Measurements from ENCODE around the gene PFKFB3.

PFKFB3 gene

DNA sequence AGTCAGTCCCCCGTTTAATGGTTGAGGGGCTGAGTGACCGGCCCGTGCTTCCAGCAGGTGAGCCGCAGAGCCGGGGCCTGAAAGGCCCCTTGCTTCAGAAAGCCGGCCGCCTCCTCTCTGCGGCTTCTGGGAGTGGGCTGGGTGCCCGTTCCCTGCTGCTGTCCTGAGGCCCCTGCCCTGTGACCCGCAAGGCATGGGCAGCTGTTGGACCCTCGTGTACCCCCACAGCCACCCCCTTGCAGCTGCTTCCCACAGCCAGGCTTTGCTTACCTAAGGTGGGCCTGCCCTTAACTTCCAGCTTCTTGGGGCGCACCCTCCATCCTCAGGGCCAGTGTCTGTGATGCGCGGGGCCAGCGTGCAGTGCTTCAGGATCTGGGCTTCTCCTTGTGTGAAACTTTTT is 26.6 kb downstream of the PFKFB3 start:
- H3K27ac ChIP-seq: peak overlapping the region; percentile 83
- TF ChIP-seq, protein P1, sequence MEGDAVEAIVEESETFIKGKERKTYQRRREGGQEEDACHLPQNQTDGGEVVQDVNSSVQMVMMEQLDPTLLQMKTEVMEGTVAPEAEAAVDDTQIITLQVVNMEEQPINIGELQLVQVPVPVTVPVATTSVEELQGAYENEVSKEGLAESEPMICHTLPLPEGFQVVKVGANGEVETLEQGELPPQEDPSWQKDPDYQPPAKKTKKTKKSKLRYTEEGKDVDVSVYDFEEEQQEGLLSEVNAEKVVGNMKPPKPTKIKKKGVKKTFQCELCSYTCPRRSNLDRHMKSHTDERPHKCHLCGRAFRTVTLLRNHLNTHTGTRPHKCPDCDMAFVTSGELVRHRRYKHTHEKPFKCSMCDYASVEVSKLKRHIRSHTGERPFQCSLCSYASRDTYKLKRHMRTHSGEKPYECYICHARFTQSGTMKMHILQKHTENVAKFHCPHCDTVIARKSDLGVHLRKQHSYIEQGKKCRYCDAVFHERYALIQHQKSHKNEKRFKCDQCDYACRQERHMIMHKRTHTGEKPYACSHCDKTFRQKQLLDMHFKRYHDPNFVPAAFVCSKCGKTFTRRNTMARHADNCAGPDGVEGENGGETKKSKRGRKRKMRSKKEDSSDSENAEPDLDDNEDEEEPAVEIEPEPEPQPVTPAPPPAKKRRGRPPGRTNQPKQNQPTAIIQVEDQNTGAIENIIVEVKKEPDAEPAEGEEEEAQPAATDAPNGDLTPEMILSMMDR (conservative IDR thresholded peaks at IDR 0.05): no peak

DNA sequence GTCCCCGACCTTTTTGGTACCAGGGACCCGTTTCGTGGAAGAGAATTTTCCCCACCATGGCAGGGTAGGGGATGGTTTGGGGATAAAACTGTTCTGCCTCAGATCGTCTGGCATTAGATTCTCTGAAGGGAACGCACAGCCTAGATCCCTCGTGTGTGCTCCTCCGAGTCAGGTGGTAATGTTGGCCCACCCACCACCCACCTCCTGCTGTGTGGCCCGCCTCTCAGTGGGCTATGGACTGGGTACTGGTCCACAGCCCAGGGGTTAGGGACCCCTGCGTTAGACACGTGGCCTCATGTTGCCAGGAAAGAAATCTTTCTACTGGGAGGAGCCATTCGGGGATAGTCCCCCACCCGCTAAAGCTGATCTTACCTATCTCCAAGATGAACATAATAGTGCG is 27.0 kb downstream of the PFKFB3 start:
- TF ChIP-seq, protein P1 (conservative IDR thresholded peaks at IDR 0.05): no peak
- peak overlapping the region; percentile 83; the same call in 1 of the 2 replicates for H3K27ac ChIP-seq

DNA sequence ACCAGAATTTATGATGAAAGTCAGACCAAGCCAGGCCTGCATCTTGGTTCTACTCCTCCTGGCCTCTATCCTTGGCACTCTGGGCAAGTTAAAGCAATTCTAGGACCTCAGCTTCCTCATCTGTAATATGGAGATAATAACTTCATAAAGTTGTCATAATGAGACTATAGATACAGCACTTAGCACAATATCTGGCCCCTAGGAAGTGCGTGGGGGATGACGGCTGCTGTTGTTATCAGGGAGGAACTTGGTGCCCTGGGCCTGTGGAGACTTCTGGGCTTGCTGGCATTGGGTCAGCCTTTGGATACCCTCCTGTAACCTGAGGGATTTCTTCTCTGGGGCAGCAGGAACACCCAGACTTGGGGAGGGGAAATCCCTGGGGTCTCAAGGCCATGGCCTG is 27.6 kb downstream of the PFKFB3 start:
- TF ChIP-seq, protein P1 (conservative IDR thresholded peaks at IDR 0.05): no peak
- no peak overlapping the region for H3K27ac ChIP-seq

DNA sequence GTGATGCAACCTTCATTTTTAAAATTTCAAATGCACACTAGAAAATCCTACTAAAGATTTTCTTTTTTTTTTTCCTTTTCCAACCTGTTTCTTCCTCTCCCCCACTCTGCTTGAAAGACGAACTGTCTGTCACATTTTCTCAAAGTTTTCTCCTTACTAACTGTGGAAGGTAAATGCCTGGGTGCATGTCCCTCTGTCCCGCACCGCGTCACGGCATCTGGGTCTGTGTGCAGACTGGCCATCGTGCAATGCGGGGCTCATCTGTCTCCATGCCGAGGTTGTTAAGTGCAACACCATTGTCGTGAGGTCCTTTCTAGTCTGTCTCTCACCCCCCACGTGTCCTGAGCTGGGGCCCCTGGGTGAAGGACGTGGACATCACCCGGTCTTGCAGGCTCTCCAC is 28.4 kb downstream of the PFKFB3 start:
- TF ChIP-seq, protein P1 (conservative IDR thresholded peaks at IDR 0.05): no peak
- H3K27ac ChIP-seq: no peak overlapping the region

DNA sequence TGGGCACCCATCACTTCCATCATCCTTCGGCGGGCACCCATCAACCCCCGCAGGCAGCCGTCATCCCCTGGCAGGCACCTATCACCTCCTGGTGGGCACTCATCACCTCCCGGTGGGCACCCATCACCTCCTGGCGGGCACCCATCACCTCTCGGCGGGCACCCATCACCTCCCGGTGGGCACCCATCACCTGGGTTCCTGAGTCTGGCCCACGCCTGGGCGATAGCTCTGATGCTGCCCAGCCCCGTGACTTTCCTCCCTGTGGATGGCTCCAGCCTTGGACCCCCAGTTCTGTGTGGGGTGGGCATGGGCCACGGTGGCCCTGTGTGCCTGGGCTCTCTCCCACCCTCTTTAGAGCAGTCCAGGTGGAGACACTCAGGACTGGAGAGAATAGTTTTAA is 29.0 kb downstream of the PFKFB3 start:
- H3K27ac ChIP-seq: no peak overlapping the region
- TF ChIP-seq, protein P1 (conservative IDR thresholded peaks at IDR 0.05): no peak

DNA sequence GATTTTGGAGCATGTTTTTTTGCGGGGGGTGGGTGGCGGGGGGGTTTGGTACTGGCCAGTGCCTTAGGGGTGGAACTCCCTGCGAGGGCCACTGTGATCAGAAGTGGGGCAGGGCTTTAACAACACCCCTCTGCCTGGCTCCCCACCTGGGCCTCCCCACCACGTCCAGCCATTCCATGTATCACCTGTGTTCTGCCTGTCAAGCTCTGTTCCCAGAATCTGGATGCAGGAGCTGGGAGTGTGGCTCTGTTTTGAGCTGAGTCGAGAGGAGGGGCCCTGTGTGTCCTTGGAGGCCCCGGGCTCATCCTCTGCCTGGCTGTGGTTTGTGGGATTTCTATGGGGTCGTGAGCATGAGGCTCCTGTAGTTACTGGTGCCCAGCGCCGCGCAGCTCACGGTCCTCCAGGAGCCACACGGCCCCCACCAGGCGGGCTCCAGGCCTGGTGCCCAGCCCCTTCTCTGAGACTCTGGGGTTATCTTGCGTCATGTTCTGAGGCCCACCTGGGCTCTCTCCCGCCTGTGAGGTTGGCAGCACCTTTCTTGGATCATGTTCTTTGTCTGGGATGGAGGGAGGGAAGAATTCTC is 29.6 kb downstream of the PFKFB3 start:
- TF ChIP-seq, protein P1 (conservative IDR thresholded peaks at IDR 0.05): no peak

DNA sequence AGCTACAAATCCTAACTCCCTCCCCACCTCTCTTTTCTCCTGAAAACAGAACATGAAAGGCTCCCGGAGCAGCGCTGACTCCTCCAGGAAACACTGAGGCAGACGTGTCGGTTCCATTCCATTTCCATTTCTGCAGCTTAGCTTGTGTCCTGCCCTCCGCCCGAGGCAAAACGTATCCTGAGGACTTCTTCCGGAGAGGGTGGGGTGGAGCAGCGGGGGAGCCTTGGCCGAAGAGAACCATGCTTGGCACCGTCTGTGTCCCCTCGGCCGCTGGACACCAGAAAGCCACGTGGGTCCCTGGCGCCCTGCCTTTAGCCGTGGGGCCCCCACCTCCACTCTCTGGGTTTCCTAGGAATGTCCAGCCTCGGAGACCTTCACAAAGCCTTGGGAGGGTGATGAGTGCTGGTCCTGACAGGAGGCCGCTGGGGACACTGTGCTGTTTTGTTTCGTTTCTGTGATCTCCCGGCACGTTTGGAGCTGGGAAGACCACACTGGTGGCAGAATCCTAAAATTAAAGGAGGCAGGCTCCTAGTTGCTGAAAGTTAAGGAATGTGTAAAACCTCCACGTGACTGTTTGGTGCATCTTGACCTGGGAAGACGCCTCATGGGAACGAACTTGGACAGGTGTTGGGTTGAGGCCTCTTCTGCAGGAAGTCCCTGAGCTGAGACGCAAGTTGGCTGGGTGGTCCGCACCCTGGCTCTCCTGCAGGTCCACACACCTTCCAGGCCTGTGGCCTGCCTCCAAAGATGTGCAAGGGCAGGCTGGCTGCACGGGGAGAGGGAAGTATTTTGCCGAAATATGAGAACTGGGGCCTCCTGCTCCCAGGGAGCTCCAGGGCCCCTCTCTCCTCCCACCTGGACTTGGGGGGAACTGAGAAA is 30.4 kb downstream of the PFKFB3 start:
- no peak overlapping the region for H3K27ac ChIP-seq
- TF ChIP-seq, protein P1 (conservative IDR thresholded peaks at IDR 0.05): no peak

More for the DNA sequence above, 29.6 kb downstream of the PFKFB3 start:
- no peak overlapping the region for H3K27ac ChIP-seq

All from VCaP (cell line).